ENCODE data around the gene RFPL1. TPM values are rescaled to one million over a fixed set of nuclear protein-coding genes. Genes with fewer than 3 reads are reported as not detected.

RFPL1 gene
- total RNA-seq, 4 donors from 2014 or later, result not detected

DNA sequence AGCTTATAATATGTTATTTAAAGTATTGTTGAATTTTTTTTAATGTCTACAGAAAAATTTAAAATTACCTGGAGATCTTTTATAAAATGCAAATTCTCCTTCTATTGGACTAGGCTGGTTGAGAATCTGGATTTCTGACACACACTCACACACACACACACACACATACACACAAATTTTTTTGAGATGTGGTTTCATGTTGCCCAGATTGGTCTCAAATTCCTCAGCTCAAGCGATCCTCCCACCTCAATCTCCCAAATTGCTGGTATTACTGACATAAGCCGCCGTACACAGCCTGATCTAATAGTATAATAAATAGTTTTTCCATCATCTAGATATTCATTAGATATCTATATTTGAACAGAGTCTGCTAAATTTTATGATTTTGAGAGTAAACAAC lies 4.5 kb upstream of the RFPL1 start:
- Histone ChIP-seq H3K9me3 (no peaks in the 10 kb centered on the region), H3K4me3 (no peak overlapping the region), H3K27ac (no peak overlapping the region), H3K36me3 (no peaks in the 10 kb centered on the region), H3K27me3 (no peaks in the 10 kb centered on the region), H3K4me1 (no peaks in the 10 kb centered on the region)
- no peak for DNase-seq
- intact Hi-C loops (cut with DNase I; ENCODE audit: low total_unique reads), result no loop called here
- TF ChIP-seq, protein P1, sequence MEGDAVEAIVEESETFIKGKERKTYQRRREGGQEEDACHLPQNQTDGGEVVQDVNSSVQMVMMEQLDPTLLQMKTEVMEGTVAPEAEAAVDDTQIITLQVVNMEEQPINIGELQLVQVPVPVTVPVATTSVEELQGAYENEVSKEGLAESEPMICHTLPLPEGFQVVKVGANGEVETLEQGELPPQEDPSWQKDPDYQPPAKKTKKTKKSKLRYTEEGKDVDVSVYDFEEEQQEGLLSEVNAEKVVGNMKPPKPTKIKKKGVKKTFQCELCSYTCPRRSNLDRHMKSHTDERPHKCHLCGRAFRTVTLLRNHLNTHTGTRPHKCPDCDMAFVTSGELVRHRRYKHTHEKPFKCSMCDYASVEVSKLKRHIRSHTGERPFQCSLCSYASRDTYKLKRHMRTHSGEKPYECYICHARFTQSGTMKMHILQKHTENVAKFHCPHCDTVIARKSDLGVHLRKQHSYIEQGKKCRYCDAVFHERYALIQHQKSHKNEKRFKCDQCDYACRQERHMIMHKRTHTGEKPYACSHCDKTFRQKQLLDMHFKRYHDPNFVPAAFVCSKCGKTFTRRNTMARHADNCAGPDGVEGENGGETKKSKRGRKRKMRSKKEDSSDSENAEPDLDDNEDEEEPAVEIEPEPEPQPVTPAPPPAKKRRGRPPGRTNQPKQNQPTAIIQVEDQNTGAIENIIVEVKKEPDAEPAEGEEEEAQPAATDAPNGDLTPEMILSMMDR (IDR thresholded peaks at IDR 0.05), result no peak
- no peak for TF ChIP-seq POLR2A (IDR thresholded peaks at IDR 0.05)

DNA sequence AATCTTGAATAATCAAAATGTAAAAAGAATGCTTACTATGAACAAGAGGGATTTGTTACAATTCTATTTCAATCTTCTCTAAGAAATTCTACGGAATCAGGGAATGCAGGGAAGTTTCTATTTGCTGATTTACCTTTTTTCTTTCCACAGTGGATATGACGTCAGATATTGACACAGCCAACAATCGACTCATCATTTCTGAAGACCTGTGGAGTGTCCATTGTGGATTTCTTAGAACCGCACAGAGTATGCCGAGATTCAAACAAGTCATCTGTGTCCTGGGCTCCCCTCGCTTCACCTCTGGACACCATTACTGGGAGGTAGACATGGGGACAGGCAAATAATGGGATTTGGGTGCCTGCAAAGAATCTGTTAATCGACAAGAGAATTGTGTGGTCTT lies 4.1 kb upstream of the RFPL1 start:
- TF ChIP-seq POLR2A (IDR thresholded peaks at IDR 0.05), result no peak
- TF ChIP-seq, protein P1 (IDR thresholded peaks at IDR 0.05), result no peak
- no peak overlapping the region for H3K27ac ChIP-seq
- no peaks in the 10 kb centered on the region for H3K9me3 ChIP-seq
- no peaks in the 10 kb centered on the region for H3K4me1 ChIP-seq
- H3K4me3 ChIP-seq, result no peak overlapping the region
- no peaks in the 10 kb centered on the region for H3K36me3 ChIP-seq
- intact Hi-C loops (cut with DNase I; ENCODE audit: low total_unique reads), result no loop called here
- H3K27me3 ChIP-seq, result no peaks in the 10 kb centered on the region
- no peak for DNase-seq

DNA sequence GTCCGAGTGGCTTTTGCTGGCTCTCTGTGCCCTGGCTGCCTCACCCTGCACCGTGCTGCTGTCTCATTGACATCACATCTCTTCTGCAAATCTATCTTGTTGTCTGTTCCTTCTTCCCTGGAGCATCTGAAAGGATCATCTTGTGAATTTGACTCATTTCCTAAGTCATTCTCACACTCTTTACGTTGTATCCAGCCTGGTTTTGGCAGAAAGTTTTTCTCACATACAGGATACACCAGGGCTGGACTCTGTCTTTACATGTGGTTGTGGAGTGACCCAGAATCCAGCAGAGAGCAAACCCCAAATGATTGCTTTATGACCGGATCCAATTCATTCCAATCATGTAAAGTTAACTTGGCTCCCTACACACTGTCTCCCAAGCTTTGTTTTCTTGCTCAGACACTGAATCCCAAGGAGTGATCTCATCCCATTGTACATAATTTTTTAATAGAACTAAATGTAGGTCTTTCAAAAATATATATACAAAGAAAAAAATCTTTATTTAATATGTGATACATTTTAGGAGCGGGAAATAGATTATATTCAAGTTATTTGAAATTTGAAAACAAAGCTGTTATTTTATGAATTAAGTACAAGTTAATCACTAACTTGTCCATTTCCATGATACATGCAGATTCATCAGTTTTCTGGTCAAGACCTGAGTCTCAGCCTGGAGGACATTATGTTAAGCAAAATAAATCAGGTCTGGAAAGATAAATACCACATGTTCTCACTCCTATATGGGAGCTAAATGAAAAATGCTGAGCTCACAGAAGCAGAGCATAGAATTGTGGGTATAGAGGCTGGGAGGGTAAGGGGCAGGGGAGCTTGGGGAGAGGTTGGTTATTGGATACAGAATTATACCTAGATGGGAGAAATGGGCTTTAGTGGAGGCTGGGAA lies 2.9 kb upstream of the RFPL1 start:
- H3K9me3 ChIP-seq, result no peaks in the 10 kb centered on the region
- no peak overlapping the region for H3K27ac ChIP-seq
- intact Hi-C loops (cut with DNase I; ENCODE audit: low total_unique reads), result no loop called here
- no peak for DNase-seq
- H3K4me3 ChIP-seq, result no peak overlapping the region
- H3K27me3 ChIP-seq, result no peaks in the 10 kb centered on the region
- no peak for TF ChIP-seq POLR2A (IDR thresholded peaks at IDR 0.05)
- TF ChIP-seq, protein P1 (IDR thresholded peaks at IDR 0.05), result no peak
- no peaks in the 10 kb centered on the region for H3K4me1 ChIP-seq
- no peaks in the 10 kb centered on the region for H3K36me3 ChIP-seq

DNA sequence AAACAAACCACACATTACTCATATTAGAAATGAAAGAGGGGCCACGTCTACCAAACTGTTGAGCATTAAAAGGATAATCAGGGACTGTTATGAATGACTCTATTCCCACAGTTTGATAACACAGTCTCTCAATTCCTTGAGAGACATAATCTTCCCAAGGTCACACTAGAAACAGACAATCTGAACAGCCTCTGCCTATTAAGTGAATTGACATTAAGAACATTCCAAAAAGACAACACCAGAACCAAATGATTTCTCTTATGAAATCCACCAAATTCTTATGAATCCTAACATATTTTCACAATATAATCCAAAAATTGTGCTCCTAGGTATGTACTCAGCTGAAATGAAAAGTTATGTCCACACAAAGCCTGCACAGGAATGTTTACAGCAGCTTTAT lies 4.6 kb downstream of the RFPL1 start:
- no peaks in the 10 kb centered on the region for H3K9me3 ChIP-seq
- no peaks in the 10 kb centered on the region for H3K36me3 ChIP-seq
- no peak overlapping the region for H3K4me3 ChIP-seq
- H3K27ac ChIP-seq, result no peak overlapping the region
- intact Hi-C loops (cut with DNase I; ENCODE audit: low total_unique reads), result no loop called here
- TF ChIP-seq, protein P1 (IDR thresholded peaks at IDR 0.05), result no peak
- H3K4me1 ChIP-seq, result no peaks in the 10 kb centered on the region
- no peak for DNase-seq
- H3K27me3 ChIP-seq, result no peaks in the 10 kb centered on the region

DNA sequence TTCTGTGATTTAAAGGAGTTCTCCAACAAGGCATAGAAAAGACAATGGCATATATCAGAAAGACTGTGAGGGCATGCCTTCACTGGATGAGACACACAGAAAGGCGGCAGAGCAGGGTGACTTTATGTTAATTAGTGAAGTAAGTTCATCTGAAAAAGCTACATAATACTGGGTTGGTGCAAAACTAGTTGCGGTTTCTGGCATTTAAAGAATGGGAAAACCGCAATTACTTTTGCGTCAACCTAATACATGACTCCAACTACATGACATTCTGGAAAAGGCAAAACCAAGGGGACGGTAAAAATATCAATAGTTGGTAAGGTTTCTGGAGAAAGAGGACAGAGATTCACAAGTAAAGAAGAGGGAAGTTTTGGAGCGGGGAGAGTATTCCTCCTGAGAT lies 5.1 kb downstream of the RFPL1 start:
- TF ChIP-seq, protein P1 (IDR thresholded peaks at IDR 0.05), result no peak
- no peak for TF ChIP-seq POLR2A (IDR thresholded peaks at IDR 0.05)
- Histone ChIP-seq H3K27ac (no peak overlapping the region), H3K36me3 (no peaks in the 10 kb centered on the region), H3K9me3 (no peaks in the 10 kb centered on the region), H3K4me1 (no peaks in the 10 kb centered on the region), H3K27me3 (no peaks in the 10 kb centered on the region), H3K4me3 (no peak overlapping the region)
- intact Hi-C loops (cut with DNase I; ENCODE audit: low total_unique reads), result no loop called here
- DNase-seq, result no peak

All from uterus (tissue), 4 donors.